PC-3 (cell line): Measurements from ENCODE around the gene RSBN1L.

ENCODE experiments used
- CTCF ChIP-seq: fragments of 300-600 bp; sonication (generic); conservative IDR thresholded peaks from 2 replicates; pipeline ENCODE4 v1.5.1; 2017; ENCODE audit warnings: antibody characterized with exemption, low read depth, mild to moderate bottlenecking, low read length
- EZH2 ChIP-seq: fragments of 300-600 bp; sonication (generic); IDR thresholded peaks from one replicate; pipeline ENCODE4 v1.6.1; 2017; ENCODE audit warnings: antibody characterized with exemption, mild to moderate bottlenecking, low read length; ENCODE audit not compliant: unreplicated experiment
- EZH2phosphoT487 ChIP-seq: fragments of 300-600 bp; sonication (generic); IDR thresholded peaks from 2 replicates; pipeline ENCODE4 v1.6.1; 2018; ENCODE audit warnings: mild to moderate bottlenecking, antibody characterized with exemption, low read length, borderline replicate concordance

GRCh38 chr7:77727527-77727926, 31.3 kb downstream of the RSBN1L start:
- TF ChIP-seq EZH2 (no peak), CTCF (no peak), EZH2phosphoT487 (no peak)
